CD14-positive monocyte (primary cell): ENCODE data around the gene SYNJ2. TPM values are rescaled to one million over a fixed set of nuclear protein-coding genes. Genes with fewer than 3 reads are reported as not detected.

Experiments
- DNase-seq, 3 donors: peaks; one replicate each; pipeline ENCODE4 v3.0.0-alpha.2; 2011 to 2022
- H2AFZ ChIP-seq: 2 replicates; pipeline ENCODE4 v1.6.0; 2012; ENCODE audit warnings: mild to moderate bottlenecking, low read depth, low read length, inconsistent platforms; ENCODE audit not compliant: insufficient read depth, poor library complexity, severe bottlenecking
- H3K27ac ChIP-seq, 2 donors: 1 replicate in 1 of 2; 2 replicates in 1 of 2; pipeline ENCODE4 v1.5.1; 2012 to 2013; ENCODE audit warnings: low read length in 2 of 2, control low read depth in 1 of 2, inconsistent platforms in 1 of 2, low read depth in 1 of 2, mild to moderate bottlenecking in 1 of 2
- H3K27me3 ChIP-seq, 2 donors: one replicate each; pipeline versions ENCODE4 v1.6.0 to v1.6.1; 2011 to 2013; ENCODE audit warnings: low read length in 2 of 2; ENCODE audit not compliant: control insufficient read depth in 2 of 2, insufficient read depth in 2 of 2
- H3K36me3 ChIP-seq, 2 donors: replicated peaks in 1 of 2; 1 replicate in 1 of 2; 2 replicates in 1 of 2; pipeline versions ENCODE4 v1.5.1 to v1.6.1; 2012 to 2013; ENCODE audit warnings: low read length in 2 of 2, control low read depth in 1 of 2, inconsistent platforms in 1 of 2, mild to moderate bottlenecking in 1 of 2; ENCODE audit not compliant: insufficient read depth in 2 of 2, control insufficient read depth in 1 of 2
- H3K4me1 ChIP-seq, 2 donors: 1 replicate in 1 of 2; 2 replicates in 1 of 2; pipeline versions ENCODE4 v1.5.1 to v1.6.1; 2012 to 2013; ENCODE audit warnings: low read length in 2 of 2, control low read depth in 1 of 2, inconsistent platforms in 1 of 2, mild to moderate bottlenecking in 1 of 2, moderate library complexity in 1 of 2; ENCODE audit not compliant: insufficient read depth in 2 of 2, control insufficient read depth in 1 of 2
- H3K4me2 ChIP-seq: replicated peaks from 2 replicates; pipeline ENCODE3; 2012; ENCODE audit warnings: low read length, moderate library complexity, mild to moderate bottlenecking; ENCODE audit not compliant: poor library complexity, severe bottlenecking; ENCODE audit errors: extremely low read depth
- H3K4me3 ChIP-seq, 3 experiments: fragments of 200-600 bp in 1 of 3; sonication (generic) in 1 of 3; replicated peaks in 1 of 3; 1 replicate in 2 of 3; 2 replicates in 1 of 3; pipeline ENCODE4 v1.5.1; 2011 to 2013; ENCODE audit warnings: low read length in 3 of 3, mild to moderate bottlenecking in 3 of 3, control low read depth in 2 of 3, low read depth in 2 of 3, inconsistent platforms in 1 of 3, moderate library complexity in 1 of 3
- H3K79me2 ChIP-seq: 2 replicates; pipeline ENCODE4 v1.6.0; 2012; ENCODE audit warnings: mild to moderate bottlenecking, control low read depth, inconsistent platforms, low read length, moderate library complexity; ENCODE audit not compliant: insufficient read depth
- H3K9ac ChIP-seq: 2 replicates; pipeline ENCODE4 v1.6.0; 2017; ENCODE audit warnings: low read length, mild to moderate bottlenecking; ENCODE audit not compliant: insufficient read depth, poor library complexity, severe bottlenecking
- H3K9me3 ChIP-seq, 2 donors: replicated peaks in 1 of 2; 1 replicate in 1 of 2; 2 replicates in 1 of 2; pipeline versions ENCODE4 v1.5.1 to v1.6.1; 2012 to 2013; ENCODE audit warnings: low read length in 2 of 2, control low read depth in 1 of 2; ENCODE audit not compliant: control insufficient read depth in 1 of 2, insufficient read depth in 1 of 2
- H4K20me1 ChIP-seq: 2 replicates; pipeline ENCODE4 v1.6.0; 2012; ENCODE audit warnings: mild to moderate bottlenecking, low read length, control low read depth, moderate library complexity; ENCODE audit not compliant: insufficient read depth
- H3K27ac Mint-ChIP-seq, 7 donors: one replicate each; pipeline ENCODE4 v1.8.0; 2020; ENCODE audit warnings: mild to moderate bottlenecking in 7 of 7, mixed read lengths in 7 of 7, moderate library complexity in 6 of 7, inconsistent platforms in 2 of 7
- H3K27me3 Mint-ChIP-seq, 3 donors: one replicate each; pipeline ENCODE4 v1.8.0; 2021 to 2022; ENCODE audit warnings: low read depth in 3 of 3, mild to moderate bottlenecking in 3 of 3, mixed read lengths in 3 of 3, moderate library complexity in 3 of 3, inconsistent platforms in 1 of 3
- H3K36me3 Mint-ChIP-seq, 2 donors: one replicate each; pipeline ENCODE4 v1.8.0; 2020; ENCODE audit warnings: mixed read lengths in 2 of 2, inconsistent platforms in 1 of 2, mild to moderate bottlenecking in 1 of 2
- H3K4me1 Mint-ChIP-seq: one replicate; pipeline ENCODE4 v1.8.0; 2020; ENCODE audit warnings: mild to moderate bottlenecking, mixed read lengths
- H3K4me3 Mint-ChIP-seq, 2 donors: one replicate each; pipeline ENCODE4 v1.8.0; 2020; ENCODE audit warnings: mild to moderate bottlenecking in 2 of 2, mixed read lengths in 2 of 2, moderate library complexity in 1 of 2
- H3K9me3 Mint-ChIP-seq, 7 donors: one replicate each; pipeline ENCODE4 v1.8.0; 2020 to 2022; ENCODE audit warnings: mixed read lengths in 7 of 7, mild to moderate bottlenecking in 6 of 7, moderate library complexity in 6 of 7, inconsistent platforms in 2 of 7
- WGBS: methylation state at CpG from one replicate; pipeline ENCODE4 v1.1.5; 2013; ENCODE audit warnings: missing lambda C conversion rate; ENCODE audit not compliant: insufficient coverage; 5-methylcytosine and 5-hydroxymethylcytosine counted together
- intact Hi-C, 2 donors: fragments of 100-400 bp; cut with micrococcal nuclease; formaldehyde crosslinking; loops; one replicate each; pipeline versions ENCODE4 v1.15.0 to v1.15.1; 2023
- polyA plus RNA-seq, 3 donors: library from polyadenylated mRNA; depleted of rRNA in 1 of 3; unstranded in 2 of 3; stranded (reverse) in 1 of 3; fragments of 300-500 nt in 2 of 3; fragments of >200 nt in 1 of 3; fragmentation: Illumina TruSeq in 2 of 3; gene quantifications; 1 replicate in 2 of 3; 2 replicates in 1 of 3; pipeline ENCODE4 v1.2.3, GENCODE V29; 2012 to 2021
- TF ChIP-seq, protein P1 (sequence below): fragments of 200-600 bp; IDR thresholded peaks from one replicate; pipeline ENCODE4 v1.8.0; 2022; ENCODE audit warnings: antibody characterized with exemption, mild to moderate bottlenecking

The SYNJ2 gene
- polyA plus RNA-seq, 3 donors, result 0.82 to 2.0 (median 1.6) TPM

DNA sequence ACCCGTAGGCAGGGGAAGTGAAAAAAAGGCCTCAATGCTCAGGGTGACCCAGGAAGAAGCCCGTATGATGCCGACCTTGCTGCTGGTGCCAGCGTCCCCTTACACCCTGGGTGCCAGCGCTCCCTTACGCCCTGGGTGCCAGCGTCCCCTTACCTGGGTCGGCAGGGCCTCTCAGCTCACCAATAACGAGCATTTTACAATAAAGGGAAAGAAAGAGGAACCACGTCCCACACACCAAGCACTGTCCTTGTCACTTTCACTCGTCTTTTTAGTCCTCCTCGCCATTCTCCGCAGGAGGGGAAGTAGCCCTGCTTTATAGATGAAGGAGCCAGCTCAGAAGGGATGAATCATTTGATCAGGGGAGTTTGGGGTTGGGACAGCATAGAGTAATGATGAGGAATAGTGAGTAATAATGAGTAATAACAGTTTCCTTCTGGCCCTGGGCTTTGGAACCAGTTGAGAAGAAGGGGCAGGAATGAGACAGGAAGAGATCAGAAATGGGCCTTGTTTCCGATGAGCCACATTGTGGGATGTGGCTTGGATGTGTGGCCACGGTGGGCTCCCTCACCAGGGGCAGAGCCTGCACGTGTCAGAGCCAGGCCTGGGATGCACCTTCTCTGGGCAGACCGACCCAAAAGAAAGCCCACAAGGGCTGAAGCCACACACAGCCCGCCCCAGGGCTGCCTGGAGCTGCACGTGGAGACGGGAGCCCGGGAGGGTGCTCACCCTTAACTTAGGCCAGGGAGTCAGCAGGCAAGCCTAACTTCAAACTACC is 75.7 kb downstream of the SYNJ2 start:
- Mint-ChIP-seq H3K4me3 (peak overlapping the region; percentile 32 to 56), H3K36me3 (no peaks in the 10 kb centered on the region), H3K27me3 (peaks cover 1 to 3% (median 2%) of the 10 kb centered on the region in 3 donors), H3K9me3 (peaks cover 0 to 4% (median 0%) of the 10 kb centered on the region in 7 donors), H3K27ac (peak overlapping the region; percentile 88 to 98 (median 95)), H3K4me1 (peaks cover 31% of the 10 kb centered on the region)
- peak overlapping the region; percentile 28 for H3K4me2 ChIP-seq
- H2AFZ ChIP-seq, result peak overlapping the region; percentile 10
- no peaks in the 10 kb centered on the region for H3K36me3 ChIP-seq
- H3K4me1 ChIP-seq, result peaks cover 40 to 42% of the 10 kb centered on the region in 2 donors
- H4K20me1 ChIP-seq, result no peaks in the 10 kb centered on the region
- peak overlapping the region in 1 of 3 experiments; percentile 8 for H3K4me3 ChIP-seq
- no peaks in the 10 kb centered on the region for H3K27me3 ChIP-seq
- peak overlapping the region; percentile 53 for H3K9ac ChIP-seq
- H3K9me3 ChIP-seq, result no peaks in the 10 kb centered on the region
- peak overlapping the region; percentile 88 to 93 for H3K27ac ChIP-seq
- intact Hi-C loops, result loop anchor here (5.0 to 10.0 kb wide), 3 partner anchors 35 to 597 kb away; partner anchors contain the start of gene SYTL3 (in 1 of the 2)
- peak; percentile 94 to 99 (median 96) for DNase-seq
- WGBS, result 21% methylated on average over 7 of the region's 21 CpGs
- no peaks in the 10 kb centered on the region for H3K79me2 ChIP-seq
- TF ChIP-seq, protein P1, sequence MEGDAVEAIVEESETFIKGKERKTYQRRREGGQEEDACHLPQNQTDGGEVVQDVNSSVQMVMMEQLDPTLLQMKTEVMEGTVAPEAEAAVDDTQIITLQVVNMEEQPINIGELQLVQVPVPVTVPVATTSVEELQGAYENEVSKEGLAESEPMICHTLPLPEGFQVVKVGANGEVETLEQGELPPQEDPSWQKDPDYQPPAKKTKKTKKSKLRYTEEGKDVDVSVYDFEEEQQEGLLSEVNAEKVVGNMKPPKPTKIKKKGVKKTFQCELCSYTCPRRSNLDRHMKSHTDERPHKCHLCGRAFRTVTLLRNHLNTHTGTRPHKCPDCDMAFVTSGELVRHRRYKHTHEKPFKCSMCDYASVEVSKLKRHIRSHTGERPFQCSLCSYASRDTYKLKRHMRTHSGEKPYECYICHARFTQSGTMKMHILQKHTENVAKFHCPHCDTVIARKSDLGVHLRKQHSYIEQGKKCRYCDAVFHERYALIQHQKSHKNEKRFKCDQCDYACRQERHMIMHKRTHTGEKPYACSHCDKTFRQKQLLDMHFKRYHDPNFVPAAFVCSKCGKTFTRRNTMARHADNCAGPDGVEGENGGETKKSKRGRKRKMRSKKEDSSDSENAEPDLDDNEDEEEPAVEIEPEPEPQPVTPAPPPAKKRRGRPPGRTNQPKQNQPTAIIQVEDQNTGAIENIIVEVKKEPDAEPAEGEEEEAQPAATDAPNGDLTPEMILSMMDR, result no peak

- TF ChIP-seq, protein P1, result no peak
- no peaks in the 10 kb centered on the region for H3K79me2 ChIP-seq
- peaks cover 0 to 2% of the 10 kb centered on the region in 2 donors for H3K9me3 ChIP-seq
- H3K36me3 ChIP-seq, result no peaks in the 10 kb centered on the region
- no peaks in the 10 kb centered on the region for H3K27me3 ChIP-seq
- H3K4me3 ChIP-seq, result no peak overlapping the region
- WGBS, result no CpG with 5 or more reads among the region's 1 CpG
- H3K4me1 ChIP-seq, result peaks cover 40 to 42% of the 10 kb centered on the region in 2 donors
- peaks cover 31% of the 10 kb centered on the region for H3K4me1 Mint-ChIP-seq
- H3K4me2 ChIP-seq, result peak overlapping the region; percentile 5
- no peak overlapping the region for H3K4me3 Mint-ChIP-seq
- peaks cover 0 to 6% (median 3%) of the 10 kb centered on the region in 7 donors for H3K9me3 Mint-ChIP-seq
- H2AFZ ChIP-seq, result no peak overlapping the region
- peak overlapping the region; percentile 88 to 98 (median 95) for H3K27ac Mint-ChIP-seq
- H3K9ac ChIP-seq, result peak overlapping the region; percentile 53
- H3K27ac ChIP-seq, result peak overlapping the region; percentile 88 to 93
- DNase-seq, result peak; percentile 29 to 61 (median 41)
- intact Hi-C loops, result loop anchor here (5.0 to 10.0 kb wide), 3 partner anchors 36 to 597 kb away; partner anchors contain the start of gene SYTL3 (in 1 of the 2)
- H3K36me3 Mint-ChIP-seq, result no peaks in the 10 kb centered on the region
- H3K27me3 Mint-ChIP-seq, result peaks cover 1 to 3% (median 2%) of the 10 kb centered on the region in 3 donors
- H4K20me1 ChIP-seq, result no peaks in the 10 kb centered on the region
These were observed 76.5 kb downstream of the SYNJ2 start for GRCh38 chr6:158058171-158058651.
